HEK293T (cell line): Measurements from ENCODE around the gene DMAC2L.

Experiments
- ARNT ChIP-seq: fragments of 450-650 bp; IDR thresholded peaks from 2 replicates; pipeline ENCODE4 v1.6.1; 2017; ENCODE audit warnings: mild to moderate bottlenecking
- BHLHE40 ChIP-seq: fragments of 450-650 bp; IDR thresholded peaks from 2 replicates; pipeline ENCODE4 v1.6.1; 2016; ENCODE audit warnings: mild to moderate bottlenecking, moderate library complexity, borderline replicate concordance
- CTBP1 ChIP-seq: fragments of 450-650 bp; IDR thresholded peaks from 2 replicates; pipeline ENCODE4 v1.6.1; 2016; ENCODE audit warnings: borderline replicate concordance
- FOXA1 ChIP-seq: fragments of 450-650 bp; IDR thresholded peaks from 2 replicates; pipeline ENCODE4 v1.6.1; 2016; ENCODE audit warnings: mild to moderate bottlenecking
- FOXM1 ChIP-seq: fragments of 450-650 bp; IDR thresholded peaks from 2 replicates; pipeline ENCODE4 v1.6.1; 2017; ENCODE audit warnings: mild to moderate bottlenecking, borderline replicate concordance
- SP1 ChIP-seq: fragments of 450-650 bp; IDR thresholded peaks from 2 replicates; pipeline ENCODE4 v1.6.1; 2017
- SUZ12 ChIP-seq: fragments of 450-650 bp; IDR thresholded peaks from 2 replicates; pipeline ENCODE4 v1.6.1; 2016; ENCODE audit warnings: mild to moderate bottlenecking
- TARDBP ChIP-seq: fragments of 450-650 bp; IDR thresholded peaks from 2 replicates; pipeline ENCODE4 v1.6.1; 2016
- ZNF384 ChIP-seq: fragments of 450-650 bp; IDR thresholded peaks from 2 replicates; pipeline ENCODE4 v1.6.1; 2016

GRCh38 chr14:50320283-50320682, 8.2 kb downstream of the DMAC2L start:
- TF ChIP-seq BHLHE40, result no peak
- TF ChIP-seq ARNT, result no peak
- no peak for TF ChIP-seq SP1
- no peak for TF ChIP-seq TARDBP
- TF ChIP-seq FOXA1, result no peak
- no peak for TF ChIP-seq ZNF384
- no peak for TF ChIP-seq SUZ12
- TF ChIP-seq CTBP1, result no peak
- TF ChIP-seq FOXM1, result no peak
